ENCODE data around the gene OTOP1.

DNA sequence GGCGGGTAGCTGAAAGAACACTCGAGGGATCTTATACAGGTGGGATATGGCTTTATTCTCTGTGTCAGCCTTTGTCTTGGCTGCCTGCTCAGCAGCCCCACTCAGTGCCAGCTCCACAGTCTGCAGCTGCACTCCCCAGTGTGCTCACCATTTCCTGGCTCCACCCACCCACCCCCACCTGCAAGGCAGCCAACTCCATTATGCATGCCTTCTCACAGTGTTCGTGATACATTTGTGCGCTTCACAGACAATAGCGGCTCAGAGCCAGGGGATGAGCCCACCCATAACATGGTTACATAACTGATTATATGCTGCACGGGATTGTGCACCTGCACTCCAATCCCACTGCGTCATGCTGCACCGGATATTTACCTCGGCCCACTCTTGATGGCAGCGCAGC, 30.1 kb upstream of the OTOP1 start:
- TF ChIP-seq, protein P1, sequence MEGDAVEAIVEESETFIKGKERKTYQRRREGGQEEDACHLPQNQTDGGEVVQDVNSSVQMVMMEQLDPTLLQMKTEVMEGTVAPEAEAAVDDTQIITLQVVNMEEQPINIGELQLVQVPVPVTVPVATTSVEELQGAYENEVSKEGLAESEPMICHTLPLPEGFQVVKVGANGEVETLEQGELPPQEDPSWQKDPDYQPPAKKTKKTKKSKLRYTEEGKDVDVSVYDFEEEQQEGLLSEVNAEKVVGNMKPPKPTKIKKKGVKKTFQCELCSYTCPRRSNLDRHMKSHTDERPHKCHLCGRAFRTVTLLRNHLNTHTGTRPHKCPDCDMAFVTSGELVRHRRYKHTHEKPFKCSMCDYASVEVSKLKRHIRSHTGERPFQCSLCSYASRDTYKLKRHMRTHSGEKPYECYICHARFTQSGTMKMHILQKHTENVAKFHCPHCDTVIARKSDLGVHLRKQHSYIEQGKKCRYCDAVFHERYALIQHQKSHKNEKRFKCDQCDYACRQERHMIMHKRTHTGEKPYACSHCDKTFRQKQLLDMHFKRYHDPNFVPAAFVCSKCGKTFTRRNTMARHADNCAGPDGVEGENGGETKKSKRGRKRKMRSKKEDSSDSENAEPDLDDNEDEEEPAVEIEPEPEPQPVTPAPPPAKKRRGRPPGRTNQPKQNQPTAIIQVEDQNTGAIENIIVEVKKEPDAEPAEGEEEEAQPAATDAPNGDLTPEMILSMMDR (IDR thresholded peaks at IDR 0.05; ENCODE audit: poor library complexity), result no peak
- no peak for TF ChIP-seq EZH2phosphoT487 (IDR thresholded peaks at IDR 0.05; ENCODE audit: low read depth, severe bottlenecking, unreplicated experiment)

Measured in hepatocyte (in vitro differentiated cells).